Peyer's patch (tissue), 4 donors: ENCODE data around the gene CDK11B. TPM values are rescaled to one million over a fixed set of nuclear protein-coding genes. Genes with fewer than 3 reads are reported as not detected.

Source experiments
- DNase-seq, 3 donors: peaks; one replicate each; pipeline ENCODE4 v3.0.0-alpha.2; 2017 to 2019
- H3K27ac ChIP-seq, 4 donors: fragments of 200-600 bp; sonication (generic); one replicate each; pipeline ENCODE4 v1.5.1; 2016 to 2019
- H3K27me3 ChIP-seq, 2 donors: fragments of 200-600 bp; sonication (generic); one replicate each; pipeline ENCODE4 v1.5.1; 2019
- H3K36me3 ChIP-seq, 3 donors: fragments of 200-600 bp; sonication (generic); one replicate each; pipeline ENCODE4 v1.5.1; 2016 to 2019
- H3K4me1 ChIP-seq, 4 donors: fragments of 200-600 bp; sonication (generic); one replicate each; pipeline ENCODE4 v1.5.1; 2016 to 2019
- H3K4me3 ChIP-seq, 4 donors: fragments of 200-600 bp; sonication (generic); 1 replicate in 3 of 4; 2 replicates in 1 of 4; pipeline ENCODE4 v1.5.1; 2016 to 2019; ENCODE audit warnings: mild to moderate bottlenecking in 1 of 4
- H3K9me3 ChIP-seq, 4 donors: fragments of 200-600 bp; sonication (generic); one replicate each; pipeline ENCODE4 v1.5.1; 2016 to 2019; ENCODE audit warnings: mild to moderate bottlenecking in 1 of 4
- CTCF ChIP-seq, 6 experiments: fragments of 450-650 bp in 4 of 6; fragments of 200-600 bp in 2 of 6; sonication (generic) in 1 of 6; IDR thresholded peaks; one replicate each; pipeline ENCODE4 v1.5.1; 2017 to 2019; ENCODE audit warnings: antibody characterized with exemption in 6 of 6, mild to moderate bottlenecking in 3 of 6, moderate library complexity in 1 of 6
- POLR2A ChIP-seq, 2 donors: fragments of 450-650 bp; IDR thresholded peaks; one replicate each; pipeline ENCODE4 v1.5.1; 2017; ENCODE audit warnings: antibody characterized with exemption in 2 of 2, mild to moderate bottlenecking in 2 of 2, moderate library complexity in 2 of 2
- total RNA-seq, 4 donors: library from RNA; depleted of rRNA; stranded (reverse); fragments of >200 nt; gene quantifications; one replicate each; pipeline ENCODE4 v1.1.0, GENCODE V29; 2016

The CDK11B gene
- total RNA-seq, 4 donors from 2014 or later = 25.7 to 124 (median 40.9) TPM

- Histone ChIP-seq H3K27me3 (no peaks in the 10 kb centered on the region), H3K36me3 (peaks cover 0 to 15% (median 0%) of the 10 kb centered on the region in 3 donors), H3K27ac (peak within 1 kb of the TSS; percentile 99 to 100 (median 100)), H3K4me1 (peaks cover 0 to 29% (median 14%) of the 10 kb centered on the region in 4 donors), H3K4me3 (peak within 1 kb of the TSS; percentile 91 to 100 (median 100)), H3K9me3 (no peaks in the 10 kb centered on the region)
- TF ChIP-seq POLR2A (IDR thresholded peaks at IDR 0.05) (peak; percentile 82 to 83), CTCF (IDR thresholded peaks at IDR 0.05) (peak in 1 of 6 experiments; percentile 1)
- peak; percentile 96 to 98 (median 97) for DNase-seq
These were observed 43.4 kb downstream of the CDK11B start, which contains the start of gene MIB2 for GRCh38 chr1:1615256-1616044. Gene MIB2 (plus strand): TSS chr1:1615500. CDS start chr1:1623453, 7,953 bp downstream.

- Histone ChIP-seq H3K4me1 (peaks cover 0 to 29% (median 14%) of the 10 kb centered on the region in 4 donors), H3K27ac (peak overlapping the region; percentile 99 to 100 (median 100)), H3K9me3 (no peaks in the 10 kb centered on the region), H3K36me3 (peaks cover 0 to 15% (median 0%) of the 10 kb centered on the region in 3 donors), H3K27me3 (no peaks in the 10 kb centered on the region), H3K4me3 (peak overlapping the region; percentile 91 to 100 (median 100))
- no peak for DNase-seq
- TF ChIP-seq POLR2A (IDR thresholded peaks at IDR 0.05) (no peak), CTCF (IDR thresholded peaks at IDR 0.05) (no peak)
These were observed 43.9 kb downstream of the CDK11B start for GRCh38 chr1:1614954-1615255.

GRCh38 chr1:1614204-1614953 is 44.4 kb downstream of the CDK11B start:
- peak in 2 of 3 donors; percentile 48 to 69 for DNase-seq
- peaks cover 0 to 15% (median 0%) of the 10 kb centered on the region in 3 donors for H3K36me3 ChIP-seq
- peaks cover 0 to 29% (median 14%) of the 10 kb centered on the region in 4 donors for H3K4me1 ChIP-seq
- peak overlapping the region; percentile 91 to 100 (median 100) for H3K4me3 ChIP-seq
- no peaks in the 10 kb centered on the region for H3K27me3 ChIP-seq
- peak overlapping the region; percentile 51 to 100 (median 100) for H3K27ac ChIP-seq
- TF ChIP-seq CTCF (IDR thresholded peaks at IDR 0.05) (no peak), POLR2A (IDR thresholded peaks at IDR 0.05) (no peak)
- H3K9me3 ChIP-seq = no peaks in the 10 kb centered on the region

GRCh38 chr1:1613509-1614082 is 45.2 kb downstream of the CDK11B start:
- H3K27ac ChIP-seq = peak overlapping the region in 1 of 4 donors; percentile 100
- H3K4me3 ChIP-seq = peak overlapping the region in 2 of 4 donors; percentile 91 to 100
- TF ChIP-seq CTCF (IDR thresholded peaks at IDR 0.05) = no peak
- no peak for TF ChIP-seq POLR2A (IDR thresholded peaks at IDR 0.05)
- peaks cover 0 to 13% (median 0%) of the 10 kb centered on the region in 3 donors for H3K36me3 ChIP-seq
- no peaks in the 10 kb centered on the region for H3K27me3 ChIP-seq
- H3K9me3 ChIP-seq = no peaks in the 10 kb centered on the region
- no peak for DNase-seq
- H3K4me1 ChIP-seq = peaks cover 0 to 29% (median 14%) of the 10 kb centered on the region in 4 donors

- no peak for DNase-seq
- Histone ChIP-seq H3K27me3 (no peaks in the 10 kb centered on the region), H3K4me1 (peaks cover 0 to 24% (median 13%) of the 10 kb centered on the region in 4 donors), H3K27ac (no peak overlapping the region), H3K4me3 (no peak overlapping the region), H3K9me3 (no peaks in the 10 kb centered on the region), H3K36me3 (no peaks in the 10 kb centered on the region)
- TF ChIP-seq CTCF (IDR thresholded peaks at IDR 0.05) = no peak
- TF ChIP-seq POLR2A (IDR thresholded peaks at IDR 0.05) = no peak
These were observed 46.8 kb downstream of the CDK11B start for GRCh38 chr1:1612104-1612400.
